H1 (cell line): ENCODE data around the gene TNIK. TPM values are rescaled to one million over a fixed set of nuclear protein-coding genes. Genes with fewer than 3 reads are reported as not detected.

Experiments used
- BCL11A ChIP-seq, 2 experiments: IDR thresholded peaks; one replicate each; pipeline ENCODE4 v1.6.1; 2011; ENCODE audit warnings: low read depth in 2 of 2, low read length in 2 of 2, mild to moderate bottlenecking in 2 of 2
- CHD2 ChIP-seq: IDR thresholded peaks from 2 replicates; pipeline ENCODE4 v1.6.1; 2012; ENCODE audit warnings: low read length, improper control_type of control experiment
- EGR1 ChIP-seq: IDR thresholded peaks from 2 replicates; pipeline ENCODE4 v1.6.1; 2011; ENCODE audit warnings: low read depth, low read length, borderline replicate concordance
- JUN ChIP-seq: IDR thresholded peaks from 2 replicates; pipeline ENCODE4 v1.6.1; 2011; ENCODE audit warnings: low read depth, mild to moderate bottlenecking, improper control_type of control experiment, low read length
- MAFK ChIP-seq: IDR thresholded peaks from 2 replicates; pipeline ENCODE4 v1.6.1; 2012; ENCODE audit warnings: low read depth, mild to moderate bottlenecking, improper control_type of control experiment, low read length
- RNF2 ChIP-seq: fragments of 200-900, 300-1000 bp; sonication (generic); IDR thresholded peaks from 2 replicates; pipeline ENCODE4 v1.7.1; 2016; ENCODE audit warnings: borderline replicate concordance, low read depth, mild to moderate bottlenecking, antibody characterized with exemption, low read length; ENCODE audit not compliant: poor library complexity, severe bottlenecking; ENCODE audit errors: missing control alignments
- SIN3A ChIP-seq, 2 experiments: IDR thresholded peaks in 1 of 2; conservative IDR thresholded peaks in 1 of 2; 2 replicates each; pipeline ENCODE4 v1.6.1; 2011 to 2012; ENCODE audit warnings: low read length in 2 of 2, improper control_type of control experiment in 1 of 2, low read depth in 1 of 2, mild to moderate bottlenecking in 1 of 2
- TCF12 ChIP-seq: IDR thresholded peaks from 2 replicates; pipeline ENCODE4 v1.6.1; 2011; ENCODE audit warnings: low read depth, mild to moderate bottlenecking, low read length
- YY1 ChIP-seq: IDR thresholded peaks from 2 replicates; pipeline ENCODE4 v1.6.1; 2011; ENCODE audit warnings: low read depth, mild to moderate bottlenecking, low read length
- polyA plus RNA-seq, 7 experiments: library from polyadenylated mRNA; depleted of rRNA in 3 of 7; stranded (reverse) in 5 of 7; unstranded in 2 of 7; fragments of >200 nt in 5 of 7; fragments of 200-250 nt in 2 of 7; gene quantifications; 1 replicate in 5 of 7; 2 replicates in 1 of 7; 4 replicates in 1 of 7; pipeline versions ENCODE4 v1.2.1 to v1.2.3, GENCODE V29; 2011 to 2013; ENCODE audit warnings: missing spikeins in 2 of 7, mixed read lengths in 2 of 7
- total RNA-seq: library from RNA; stranded (reverse); fragmentation: NEBNext Ultra II Directional; extraction: Animal tissue kit (Norgen Biotek cat#: 25700); gene quantifications from 2 replicates; pipeline ENCODE4 v1.2.1, GENCODE V29; 2021

The TNIK gene
- total and polyA plus RNA-seq, 2 of the 8 experiments (the other 6 are each of a cell fraction or from before 2014, with no cell fraction given) = 7.4 to 42.0 TPM

- TF ChIP-seq YY1 (no peak), BCL11A (IDR thresholded peaks at IDR 0.05; ENCODE audit: low read depth in 2 of 2, low read length in 2 of 2) (no peak), CHD2 (no peak), TCF12 (no peak), MAFK (no peak), RNF2 (no peak), JUN (no peak), EGR1 (no peak), SIN3A (conservative IDR thresholded peaks at IDR 0.05 in 1 of 2, IDR thresholded peaks at IDR 0.05 in 1 of 2; ENCODE audit: low read depth in 1 of 2, low read length in 2 of 2) (no peak)
Observed at GRCh38 chr3:171346582-171347300, 113.5 kb downstream of the TNIK start (continued).
